OCI-LY1 (cell line): ENCODE data around the gene MTHFSD.

ENCODE experiments used
- CTCF ChIP-seq: fragments of 200-600 bp; sonication (generic), shearing (Covaris generic); IDR thresholded peaks from 2 replicates; pipeline ENCODE4 v1.5.1; 2017; ENCODE audit warnings: mild to moderate bottlenecking, antibody characterized with exemption, low read length, moderate library complexity, mixed read lengths
- EZH2 ChIP-seq: fragments of 200-600 bp; sonication (generic), shearing (Covaris generic); IDR thresholded peaks from 2 replicates; pipeline ENCODE4 v1.8.0; 2017; ENCODE audit warnings: borderline replicate concordance, mixed run types, mild to moderate bottlenecking, antibody characterized with exemption, low read length, moderate library complexity, mixed read lengths

- TF ChIP-seq CTCF (no peak), EZH2 (no peak)
Measured at GRCh38 chr16:86601356-86601755, 46.3 kb upstream of the MTHFSD start.
